NCI-H1694 (cell line): ENCODE measurements around the gene ZFHX2.
A peak's percentile ranks its signal among the peaks of the same experiment; 100 is the strongest.
"Not testable (repeated sequence)": the region's sequence is repeated elsewhere in the genome, so short reads cannot be mapped to it uniquely, and the experiment has no call there.

ENCODE experiments used
- DNase-seq: peaks from one replicate; lab custom pipeline; 2025; lab: John Stamatoyannopoulos, UW

The ZFHX2 gene

DNA sequence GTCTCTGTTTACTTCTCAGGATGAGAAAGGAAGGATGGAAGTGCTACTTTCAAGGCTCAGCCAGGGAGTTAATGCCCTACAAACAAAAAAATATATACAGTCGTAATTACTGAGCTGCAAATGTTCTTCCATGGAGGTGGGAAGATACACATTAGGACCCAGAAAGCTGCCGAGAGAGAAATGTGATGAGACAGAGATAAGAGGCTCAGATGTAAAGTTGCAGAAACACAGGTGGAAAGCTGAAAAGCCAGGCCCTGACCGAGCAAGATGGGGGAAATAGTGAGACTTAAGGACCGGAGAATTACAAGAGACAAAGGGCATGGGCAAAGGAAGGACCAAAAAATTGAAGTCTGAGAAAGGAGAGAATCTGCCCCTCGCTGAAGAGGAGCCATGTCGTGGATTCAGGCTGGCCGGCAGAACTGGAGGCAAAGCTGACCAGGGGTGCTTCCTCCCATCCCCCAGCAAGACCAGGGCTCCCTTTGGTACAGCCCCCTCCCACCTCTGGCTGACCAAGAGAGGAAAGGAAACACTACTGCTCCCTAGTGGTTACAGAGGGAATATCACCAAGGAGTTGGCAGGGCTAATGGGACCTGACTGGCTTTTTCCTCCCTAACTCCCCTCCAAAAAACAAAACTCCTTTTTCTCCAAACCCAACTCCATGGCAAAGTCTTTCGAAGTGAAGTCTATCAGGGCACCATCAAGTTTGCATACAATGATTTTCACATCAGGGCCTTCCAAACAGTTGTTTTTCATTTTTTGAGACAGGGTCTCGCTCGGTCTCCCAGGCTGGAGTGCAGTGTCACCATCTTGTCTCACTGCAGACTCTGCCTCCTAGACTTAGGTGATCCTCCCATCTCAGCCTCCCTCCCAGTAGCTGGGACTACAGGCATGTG, 12.1 kb downstream of the ZFHX2 start:
- DNase-seq: peak; percentile 80

DNA sequence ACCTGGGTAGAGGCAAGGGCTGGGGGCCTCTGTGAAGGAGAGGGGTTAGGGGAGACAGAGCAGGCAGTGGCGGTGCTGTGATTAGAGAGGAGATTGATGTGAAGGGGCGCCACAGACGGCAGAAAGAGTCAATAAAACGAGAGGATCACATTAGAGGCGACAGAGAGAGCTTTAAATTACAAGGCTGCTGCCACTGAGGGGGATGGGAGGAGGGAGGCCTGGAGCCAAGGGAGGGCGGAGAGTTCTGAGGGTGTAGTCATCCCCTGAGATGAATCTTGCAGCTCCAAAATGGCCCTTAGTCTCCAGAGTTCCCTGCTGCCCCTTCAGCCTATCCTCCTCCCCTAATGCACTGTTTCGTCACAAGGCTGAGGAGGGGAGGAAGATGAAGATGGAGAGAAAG, 12.8 kb downstream of the ZFHX2 start:
- peak; percentile 79 for DNase-seq

DNA sequence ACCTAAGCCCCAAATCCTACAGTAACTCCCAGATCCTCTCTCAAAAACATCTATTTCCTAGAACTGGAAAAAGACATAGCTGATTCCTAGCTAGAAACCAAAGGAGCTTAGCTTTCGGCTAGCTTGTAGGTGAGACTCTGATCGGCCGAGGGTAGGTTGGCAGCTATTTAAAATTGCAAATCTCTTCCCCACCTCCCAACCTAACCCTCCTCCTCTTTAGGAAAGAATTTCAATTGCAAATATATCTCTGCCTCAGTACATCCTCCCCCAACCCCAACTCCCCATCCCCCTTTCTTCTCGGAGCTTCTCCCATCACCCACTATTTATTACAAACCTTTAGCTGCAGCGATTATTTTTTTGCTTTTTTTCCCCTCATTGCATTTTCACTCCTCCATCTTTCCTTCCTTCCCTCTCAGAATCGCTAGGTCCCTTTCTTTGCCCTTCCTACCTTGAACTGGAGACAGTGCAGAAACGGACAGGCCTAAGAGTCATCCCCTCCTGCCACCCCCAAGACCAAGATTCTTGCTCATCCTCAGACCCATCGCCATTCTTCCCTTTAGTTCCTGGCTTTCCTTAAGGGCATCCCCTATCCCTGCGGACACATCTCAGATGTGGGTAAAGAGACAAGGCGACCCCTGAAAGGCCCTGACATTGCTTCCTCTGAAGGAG, 13.4 kb downstream of the ZFHX2 start:
- no peak for DNase-seq

GRCh38 chr14:23537351-23538049, 14.1 kb downstream of the ZFHX2 start:
- DNase-seq: no peak

DNA sequence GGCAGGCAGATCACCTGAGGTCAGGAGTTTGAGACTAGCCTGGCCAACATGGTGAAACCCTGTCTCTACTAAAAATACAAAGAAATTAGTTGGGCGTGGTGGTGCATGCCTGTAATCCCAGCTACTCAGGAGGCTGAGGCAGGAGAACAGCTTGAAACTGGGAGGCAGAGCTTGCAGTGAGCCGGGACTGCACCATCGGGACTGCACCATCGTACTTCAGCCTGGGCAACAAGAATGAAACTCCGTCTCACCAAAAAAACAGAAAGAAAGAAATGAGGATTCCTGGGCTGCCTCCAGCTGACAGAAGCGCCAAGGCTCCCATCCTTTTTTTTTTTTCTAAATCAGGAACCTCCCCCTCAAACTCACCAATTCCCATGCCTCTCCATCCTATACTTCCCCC, 14.7 kb downstream of the ZFHX2 start:
- DNase-seq: not testable (repeated sequence)

DNA sequence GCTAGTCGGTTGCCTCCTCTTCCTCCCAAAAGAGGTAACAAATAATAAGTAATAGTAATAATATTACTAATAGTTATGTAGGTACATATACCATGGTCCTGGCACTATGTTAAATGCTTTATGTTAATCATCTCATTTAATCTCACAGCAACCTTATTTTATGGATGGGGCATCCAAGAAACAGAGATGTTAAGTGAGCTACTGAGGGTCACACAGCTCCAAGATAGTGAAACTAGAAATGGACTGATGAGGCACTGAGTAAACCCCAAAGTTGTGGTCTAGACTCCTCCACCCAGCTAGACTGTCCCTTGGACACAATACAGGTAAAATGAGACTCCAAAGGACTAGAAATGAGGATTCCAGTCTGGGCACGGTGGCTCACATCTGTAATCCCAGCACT, 15.1 kb downstream of the ZFHX2 start:
- no peak for DNase-seq

DNA sequence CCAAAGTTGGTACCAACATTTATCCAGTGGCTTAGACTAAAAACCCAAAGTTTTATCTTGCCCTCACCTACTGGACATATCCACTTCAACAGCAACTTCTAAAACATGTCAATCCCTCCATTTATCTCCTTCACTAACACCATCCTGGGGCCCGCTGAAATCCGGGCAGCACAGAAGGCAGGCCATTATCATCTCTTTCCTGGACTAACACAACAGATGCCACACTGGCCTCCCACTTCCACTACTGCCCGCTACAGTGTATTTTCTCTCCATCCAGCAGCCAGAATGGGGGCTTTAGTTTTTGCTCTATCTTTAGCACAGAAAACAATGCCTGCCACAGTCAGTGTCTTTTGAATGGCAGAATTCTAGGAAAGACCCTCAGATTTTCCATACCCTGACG, 15.6 kb downstream of the ZFHX2 start:
- no peak for DNase-seq

DNA sequence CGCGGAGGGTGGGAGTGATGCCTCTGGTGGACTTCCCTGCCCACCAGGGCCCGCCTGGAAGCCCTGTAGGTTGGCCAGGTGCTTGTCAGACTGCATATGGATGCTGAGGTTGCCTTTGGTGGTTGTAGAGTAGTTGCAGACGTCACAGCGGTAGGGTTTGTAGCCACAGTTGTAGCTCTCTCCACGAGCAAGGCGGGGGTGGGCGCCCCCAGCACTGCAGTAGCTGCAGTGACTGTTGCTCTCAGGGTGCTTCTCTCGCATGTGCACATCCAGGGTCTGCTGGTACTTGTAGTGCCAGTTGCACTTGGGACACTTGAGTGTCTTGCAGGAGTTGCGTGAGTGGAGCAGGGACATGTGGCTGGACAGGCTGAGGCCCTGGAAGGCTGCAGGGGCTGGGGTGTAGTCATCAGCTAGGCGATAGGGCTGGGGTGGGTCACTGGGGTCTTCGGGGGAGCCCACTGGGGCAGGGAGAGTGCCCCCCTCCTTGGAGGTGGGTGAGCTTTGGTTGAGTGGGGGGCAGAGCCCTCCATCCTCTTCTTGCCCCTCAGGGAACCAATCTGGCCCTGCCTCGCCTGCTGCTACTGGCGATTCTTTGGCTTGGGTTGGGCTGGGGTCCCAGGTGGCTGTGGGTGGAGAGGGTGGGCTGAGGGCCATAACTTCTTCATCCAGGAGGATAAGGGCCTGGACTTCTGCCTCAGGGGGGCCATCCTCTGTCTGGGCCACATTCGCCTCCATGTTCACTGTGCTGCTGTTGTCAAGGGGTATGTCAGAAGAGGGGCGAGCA, 17.7 kb downstream of the ZFHX2 start:
- no peak for DNase-seq

GRCh38 chr14:23532658-23533057, 18.9 kb downstream of the ZFHX2 start:
- no peak for DNase-seq

DNA sequence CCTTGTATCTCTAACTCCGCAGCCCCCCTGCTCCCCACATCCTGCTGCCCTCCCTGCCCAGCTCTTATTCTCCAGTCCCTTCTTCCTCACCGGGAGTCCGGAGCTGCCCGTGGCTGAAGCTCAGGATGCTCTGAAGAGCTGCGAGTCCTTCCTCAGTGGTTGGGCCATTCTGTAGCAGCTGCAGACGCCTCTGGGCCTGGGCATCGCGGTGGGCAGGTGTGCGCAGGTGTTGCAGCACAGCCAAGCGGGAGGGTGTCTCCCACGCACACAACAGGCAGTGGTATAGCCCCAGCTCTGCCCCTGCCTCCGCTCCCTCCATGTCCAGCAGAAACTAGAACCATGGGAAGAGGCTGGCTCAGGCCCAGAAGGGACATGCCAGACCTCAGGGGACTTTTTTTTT, 20.2 kb downstream of the ZFHX2 start:
- DNase-seq: no peak

DNA sequence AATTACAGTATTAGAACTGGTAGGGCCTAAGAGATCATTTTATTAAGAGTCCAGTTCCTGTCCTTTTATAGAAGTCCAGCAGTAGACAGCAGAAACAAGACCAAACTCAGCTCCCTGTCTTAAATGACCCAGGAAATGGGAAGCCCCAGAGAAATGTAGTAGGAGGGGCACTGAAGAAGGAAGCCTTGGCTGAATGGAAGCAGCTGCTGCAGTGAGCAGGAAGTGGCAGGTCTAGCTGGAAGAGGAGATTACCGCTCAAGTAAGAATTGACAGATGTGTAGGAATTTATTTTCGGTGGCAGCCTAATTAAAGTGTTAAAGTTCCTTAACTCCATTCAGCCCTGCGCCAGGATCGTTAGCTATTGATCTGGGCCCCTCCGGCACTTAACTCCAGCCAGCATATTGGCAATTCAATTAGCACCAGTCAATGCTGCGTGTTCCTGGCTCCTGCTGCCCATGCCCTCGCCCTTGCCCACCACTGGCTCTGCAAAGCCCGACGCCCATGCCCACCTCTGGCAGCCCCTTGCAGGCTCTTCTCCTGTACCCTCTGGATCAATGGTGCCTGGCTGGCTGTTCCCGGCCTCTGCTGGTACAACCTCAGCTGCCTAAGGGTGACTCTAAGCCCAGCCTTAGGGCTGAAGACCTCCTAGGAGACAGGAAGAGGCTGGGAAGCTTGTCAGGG, 21.1 kb downstream of the ZFHX2 start:
- DNase-seq: no peak

DNA sequence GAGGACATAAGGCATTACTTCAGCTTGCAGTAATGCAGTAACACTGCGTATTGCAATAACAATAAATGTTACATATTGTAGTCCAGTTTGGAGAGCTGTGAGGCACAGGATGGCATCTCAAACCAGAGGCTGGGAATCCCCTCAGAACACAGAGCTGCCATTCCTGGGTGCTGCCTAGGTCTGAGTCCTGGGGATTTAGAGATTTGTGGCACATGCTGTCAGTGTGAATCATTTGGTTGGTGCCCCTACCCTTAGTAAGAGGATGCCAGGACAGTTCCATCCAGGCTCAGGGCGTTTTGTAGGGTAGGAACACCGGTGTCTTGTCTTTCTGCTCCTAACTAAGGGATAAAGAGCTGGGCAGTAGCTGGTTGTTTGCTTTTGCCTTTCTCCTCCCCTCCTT, 22.5 kb downstream of the ZFHX2 start:
- DNase-seq: no peak

GRCh38 chr14:23528555-23528954, 23.0 kb downstream of the ZFHX2 start:
- no peak for DNase-seq

DNA sequence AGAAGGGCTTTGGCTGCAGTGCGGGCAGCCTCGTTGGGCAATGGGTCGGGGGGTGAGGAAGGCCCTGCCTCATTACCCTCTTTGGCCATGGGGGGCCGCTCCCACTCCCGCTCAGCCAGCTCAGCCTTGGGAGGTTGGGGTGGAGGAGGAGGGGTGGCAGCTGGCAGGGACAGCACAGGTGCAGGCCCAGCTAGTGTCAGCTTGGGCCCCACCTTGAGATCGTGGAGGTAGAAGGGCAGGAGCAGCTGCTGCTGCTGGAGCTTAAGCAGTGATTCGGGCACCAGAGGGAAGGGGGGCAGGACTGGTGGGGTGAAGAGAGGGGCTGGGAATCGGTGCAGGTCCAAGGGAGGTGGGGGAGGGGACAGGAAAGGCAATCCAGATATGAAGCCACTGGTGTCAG, 26.0 kb downstream of the ZFHX2 start:
- no peak for DNase-seq

- no peak for DNase-seq
These were observed 26.6 kb downstream of the ZFHX2 start for GRCh38 chr14:23524954-23525353.

GRCh38 chr14:23523229-23524016, 28.1 kb downstream of the ZFHX2 start:
- DNase-seq: no peak

DNA sequence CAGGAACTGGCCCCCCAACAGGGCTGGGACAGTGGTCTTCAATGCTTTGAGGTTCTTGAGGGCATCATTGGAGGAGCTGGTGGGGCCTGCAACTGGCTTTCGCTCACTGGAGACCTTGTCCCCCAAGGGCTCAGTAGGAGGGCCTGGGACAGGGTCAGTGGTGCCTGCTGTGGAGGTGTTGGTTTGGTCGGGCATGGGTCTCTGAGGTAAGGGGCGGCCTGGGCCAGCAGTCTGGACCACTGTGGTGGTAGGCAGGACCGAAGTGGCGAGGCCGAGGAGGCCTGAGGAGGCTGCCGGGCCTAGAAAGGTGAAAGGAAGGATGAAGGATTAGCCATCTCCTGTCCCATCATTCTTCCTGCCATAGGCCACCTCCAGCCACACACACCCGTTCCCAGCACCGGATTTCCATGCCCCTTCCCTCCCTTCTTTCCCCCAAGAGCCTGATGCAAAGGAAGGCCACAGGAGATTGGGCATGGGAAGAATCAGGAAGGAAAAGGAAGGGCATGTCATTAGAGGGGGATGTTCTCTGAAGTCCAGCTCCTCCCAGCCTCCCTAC, 28.8 kb downstream of the ZFHX2 start:
- DNase-seq: no peak

GRCh38 chr14:23521785-23522640, 29.6 kb downstream of the ZFHX2 start:
- DNase-seq: no peak

DNA sequence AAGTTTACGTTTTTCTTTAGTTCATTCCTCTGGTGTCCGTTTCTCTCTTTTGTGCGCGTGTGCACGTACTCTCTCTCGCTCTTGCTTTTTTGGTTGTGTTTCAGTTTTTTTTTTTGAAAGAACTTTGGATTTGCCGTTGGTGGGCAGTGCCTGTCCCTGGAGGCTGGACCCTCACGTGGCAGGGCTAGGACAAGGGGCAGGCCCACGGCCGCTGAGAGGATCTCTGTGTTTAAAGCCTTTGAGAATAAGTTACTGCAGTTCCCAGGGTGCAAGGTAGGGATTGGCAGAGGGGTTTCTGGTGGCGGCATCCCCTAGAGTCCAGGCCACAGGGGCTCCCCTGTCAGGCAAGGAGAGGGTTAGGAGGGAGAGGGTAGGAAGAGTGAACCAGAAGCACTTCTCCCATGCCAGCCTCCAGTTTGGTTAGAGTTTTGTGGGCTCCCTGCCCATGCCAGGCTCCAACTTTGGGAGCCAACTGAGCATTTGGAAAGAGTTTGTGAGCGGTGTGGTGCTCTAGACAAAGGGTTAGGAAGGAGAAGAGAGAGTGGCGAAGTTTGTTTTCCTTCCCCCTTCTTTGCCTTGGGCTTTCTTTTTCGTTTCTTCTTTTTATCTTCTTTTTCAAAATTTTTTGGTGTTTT, 30.5 kb downstream of the ZFHX2 start:
- DNase-seq: no peak
